Fibroblast of upper back skin (primary cell): Measurements from ENCODE around the gene CELF4.

Source experiments
- DNase-seq: peaks from one replicate; pipeline ENCODE4 v3.0.0-alpha.2; 2013

Gene CELF4

DNA sequence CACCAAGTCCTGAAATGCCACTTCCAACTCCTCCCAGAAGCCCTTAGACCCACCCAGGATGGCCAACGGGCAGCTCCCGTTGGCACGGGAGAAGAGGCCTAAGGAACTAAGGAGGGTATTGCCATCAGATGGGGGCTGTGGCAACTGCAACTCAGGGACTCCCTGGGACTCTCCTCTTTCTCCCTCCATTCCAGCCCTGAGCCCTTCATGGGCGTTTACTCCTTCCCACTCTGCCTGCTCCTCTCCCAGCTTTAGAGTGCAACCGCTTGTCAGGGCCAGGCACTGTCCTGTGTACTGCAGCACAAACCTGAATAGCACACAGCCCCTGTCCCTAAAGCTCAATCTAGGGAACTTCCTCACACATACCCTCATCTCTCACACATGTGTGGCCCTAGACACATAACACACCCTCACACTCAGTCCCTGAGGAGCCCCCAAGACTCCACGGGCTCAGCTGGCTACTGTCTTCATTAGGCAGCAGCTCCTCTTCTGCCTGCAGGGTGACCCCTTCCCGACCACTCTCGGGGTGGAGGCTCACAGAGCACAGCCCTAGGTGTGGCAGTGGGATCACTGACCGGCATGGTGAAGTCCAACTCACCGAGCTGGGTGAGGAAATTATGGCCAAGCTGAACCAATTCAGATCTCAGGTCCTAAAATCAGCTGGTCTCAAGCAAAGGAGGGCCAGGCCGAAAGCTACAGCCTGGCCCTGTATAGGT lies 316.3 kb downstream of the CELF4 start:
- DNase-seq: no peak

DNA sequence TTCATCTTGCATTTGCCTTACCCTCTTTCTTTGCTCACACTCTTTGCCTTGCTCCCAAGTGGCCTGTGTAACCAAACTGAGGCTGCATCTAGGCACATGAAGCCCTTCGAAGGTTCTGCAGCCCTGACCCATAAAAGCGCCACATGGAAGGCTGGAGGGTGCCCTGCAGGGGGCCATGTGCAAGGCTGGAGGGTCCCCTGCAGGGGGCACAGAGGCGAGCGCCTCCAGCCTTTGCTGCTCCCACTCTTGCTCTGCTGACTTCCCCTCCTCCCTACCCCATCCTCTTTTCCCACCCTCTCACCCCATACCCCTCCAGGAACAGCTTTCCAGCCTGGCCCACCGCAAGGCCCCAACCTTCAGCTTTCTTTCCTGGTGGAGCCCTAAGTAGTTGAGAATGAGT lies 317.3 kb downstream of the CELF4 start:
- DNase-seq: no peak

DNA sequence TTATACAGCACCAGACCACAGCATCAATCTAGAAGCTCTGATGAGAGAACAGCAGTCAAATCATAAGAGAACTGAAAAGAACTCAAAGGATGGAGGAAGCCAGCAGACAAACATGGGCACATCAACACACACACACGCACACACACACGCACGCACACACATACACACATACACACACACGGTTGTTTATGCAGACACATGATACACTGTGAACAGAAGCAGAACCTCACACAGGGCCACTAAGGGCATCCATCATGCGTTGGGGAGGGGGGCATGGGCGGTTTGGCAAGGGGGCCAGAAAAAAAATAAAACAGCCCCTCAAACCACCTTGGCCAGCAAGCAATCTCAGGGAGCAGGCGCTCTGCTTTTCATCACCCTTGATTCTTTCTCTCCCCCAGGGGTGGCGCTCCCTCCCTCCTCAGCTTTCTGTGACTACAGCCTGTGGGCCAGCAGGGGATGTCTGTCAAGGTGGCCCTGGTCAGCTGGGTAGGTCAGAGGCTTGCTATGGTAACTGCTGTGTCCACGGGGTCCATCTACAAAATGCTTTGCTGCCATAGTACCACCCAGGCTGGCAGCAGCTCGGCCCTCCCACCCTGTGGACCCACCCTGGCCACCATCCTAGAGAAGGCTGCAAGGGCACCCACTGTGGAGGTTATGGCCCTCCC lies 318.0 kb downstream of the CELF4 start:
- DNase-seq: no peak

DNA sequence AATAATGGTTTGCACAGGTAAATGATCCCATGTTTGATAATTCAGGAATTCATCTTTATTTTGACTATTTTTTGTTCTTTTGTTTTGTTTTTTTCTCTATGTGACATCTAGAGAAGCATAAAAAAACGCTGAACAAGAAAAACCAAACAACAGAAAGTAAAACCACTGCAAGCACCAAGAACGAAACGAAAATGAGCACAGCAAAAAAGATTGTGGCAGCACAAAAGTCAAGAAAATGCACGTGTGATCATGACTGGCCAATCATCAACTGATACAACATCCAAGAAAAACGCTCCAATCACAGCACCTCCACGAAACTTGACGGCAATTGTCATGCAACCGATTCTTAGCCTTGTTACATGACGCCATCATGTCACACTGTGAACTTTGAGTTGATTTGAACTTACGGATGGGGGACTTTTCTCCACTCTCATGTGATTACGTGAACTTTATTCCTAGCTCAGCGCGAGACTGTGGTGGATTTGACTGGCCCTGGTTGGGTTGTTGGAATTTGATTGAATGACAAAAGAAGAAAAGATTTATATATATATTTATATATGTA lies 318.7 kb downstream of the CELF4 start:
- DNase-seq: no peak

DNA sequence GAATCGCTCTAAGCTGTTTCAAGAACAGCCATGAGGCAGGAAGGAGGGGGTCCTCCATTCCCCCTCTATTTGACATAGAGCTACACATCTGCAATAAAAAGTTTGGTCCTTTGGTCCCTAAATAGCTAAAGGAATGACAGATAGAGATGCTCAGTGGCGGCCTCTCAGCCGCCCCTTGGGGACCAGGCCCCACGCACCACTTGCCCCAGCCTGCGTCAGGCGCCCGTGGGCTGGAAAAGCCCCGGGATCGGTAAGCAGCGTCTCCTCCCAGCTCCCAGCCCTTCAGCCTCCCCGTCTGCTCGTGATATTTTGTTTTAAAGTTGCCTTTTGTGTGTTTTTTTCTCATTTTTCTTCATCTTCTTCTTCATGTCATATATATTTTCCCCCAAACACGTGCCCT lies 321.0 kb downstream of the CELF4 start:
- no peak for DNase-seq

DNA sequence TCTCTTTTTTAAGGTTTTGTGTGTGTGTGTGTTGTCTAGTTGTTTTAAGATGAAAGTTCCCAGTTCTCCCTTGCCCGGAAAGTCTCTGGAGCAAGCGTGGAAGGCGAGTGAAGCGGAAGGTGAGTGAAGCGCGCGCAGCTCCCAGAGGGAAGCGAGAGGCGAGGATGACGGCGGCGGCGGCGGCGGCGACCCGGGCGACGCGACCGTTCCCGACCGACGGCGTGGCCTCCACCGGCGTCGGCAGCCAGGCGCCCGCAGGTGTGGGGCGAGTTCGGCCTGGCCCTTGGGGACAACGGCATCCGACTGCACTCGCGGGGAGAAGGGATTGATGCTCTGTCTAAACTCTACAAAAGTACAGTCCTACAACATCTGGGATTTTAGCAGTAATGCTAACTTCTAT lies 321.9 kb downstream of the CELF4 start:
- no peak for DNase-seq

DNA sequence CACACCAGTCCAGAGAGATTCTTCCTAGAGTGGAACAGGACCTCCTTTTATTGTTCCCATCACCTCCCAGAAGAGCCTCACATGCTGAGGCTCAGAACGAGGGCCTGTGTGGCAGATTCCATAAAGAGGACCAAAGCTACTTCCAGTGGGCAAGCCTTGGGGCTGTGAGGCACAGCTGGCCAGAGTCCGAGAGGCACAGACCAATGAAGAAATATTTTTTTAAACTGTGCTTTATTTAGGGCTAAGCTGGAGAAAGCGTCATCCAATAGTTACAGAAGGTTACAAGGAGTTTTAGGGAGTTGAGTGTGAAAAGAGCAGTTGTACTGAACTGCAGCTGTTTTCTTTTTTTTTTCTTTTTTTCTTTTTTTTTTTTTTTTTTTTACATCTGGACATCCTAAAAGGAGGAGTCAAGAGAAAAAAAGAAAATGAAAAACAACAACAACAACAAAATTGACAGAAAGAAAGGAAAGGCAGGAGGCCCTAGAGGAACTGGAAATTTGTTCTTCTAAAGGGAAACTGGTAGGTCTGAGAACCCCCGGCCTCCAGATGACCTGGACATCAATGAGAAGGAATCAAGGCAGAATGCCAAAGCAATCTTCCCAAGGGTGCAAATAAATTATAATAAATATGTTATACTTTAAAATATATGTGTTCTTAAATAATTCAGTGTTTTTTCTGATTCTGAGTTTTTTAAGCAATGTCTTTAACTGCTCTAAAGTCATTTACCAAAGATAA lies 322.6 kb downstream of the CELF4 start:
- no peak for DNase-seq

DNA sequence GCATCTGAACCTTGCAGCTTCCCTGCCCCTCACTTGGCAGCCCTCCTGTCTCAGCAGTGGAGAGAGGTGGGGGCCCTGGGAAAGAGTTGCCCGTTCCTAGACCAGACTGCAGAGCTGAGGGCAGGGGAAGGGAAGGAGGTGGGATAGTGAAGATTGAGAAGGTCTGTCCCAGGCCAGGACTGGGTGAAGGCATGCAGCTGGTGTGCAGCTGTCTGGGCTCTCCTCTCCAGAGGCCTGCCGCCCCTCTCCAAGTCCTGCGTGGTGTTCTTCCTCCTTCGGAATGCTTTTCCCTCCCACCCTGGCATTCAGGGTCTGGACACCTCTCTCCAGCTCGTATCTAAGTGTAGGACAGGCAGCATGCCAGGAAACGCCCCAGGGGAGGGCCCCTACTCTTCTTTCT lies 323.5 kb downstream of the CELF4 start:
- no peak for DNase-seq

DNA sequence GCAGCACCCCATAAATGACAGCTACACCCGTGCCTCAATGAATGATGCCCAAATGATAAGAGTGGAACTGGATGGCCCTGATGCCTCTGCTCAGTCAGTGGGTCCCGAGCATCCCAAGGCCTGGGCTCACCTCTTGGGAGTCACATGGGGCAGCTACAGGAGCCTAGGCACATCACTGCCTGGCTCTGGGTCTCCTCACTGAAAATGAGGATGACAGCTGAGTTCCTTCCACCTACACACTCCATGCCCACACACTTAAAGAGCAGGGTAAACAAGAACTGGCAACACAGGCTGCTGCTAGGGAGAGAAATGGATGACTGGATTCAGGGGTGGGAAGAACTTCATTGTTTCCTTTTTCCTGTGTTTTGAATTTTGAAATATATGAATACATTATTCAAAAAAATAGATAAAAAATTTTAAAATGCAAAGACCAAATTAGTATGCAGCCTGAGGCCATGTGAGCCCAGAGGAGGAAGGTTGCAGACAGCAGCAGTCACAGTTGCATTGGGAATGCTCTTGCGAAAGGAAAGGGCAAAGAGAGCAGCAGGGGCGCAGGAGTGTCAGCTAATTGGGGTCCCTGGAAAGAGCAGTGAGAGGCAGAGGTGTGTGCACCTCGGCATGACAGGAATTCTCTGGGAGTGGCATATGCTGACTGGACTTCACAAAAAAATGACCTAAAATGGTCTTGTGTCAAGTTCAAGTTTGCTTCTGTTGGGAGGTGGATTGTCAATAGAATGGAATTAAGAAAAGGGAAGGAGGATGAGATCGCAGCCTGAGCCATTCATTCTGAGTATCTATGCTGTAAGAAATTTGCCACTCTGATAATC lies 327.1 kb downstream of the CELF4 start:
- DNase-seq: no peak

DNA sequence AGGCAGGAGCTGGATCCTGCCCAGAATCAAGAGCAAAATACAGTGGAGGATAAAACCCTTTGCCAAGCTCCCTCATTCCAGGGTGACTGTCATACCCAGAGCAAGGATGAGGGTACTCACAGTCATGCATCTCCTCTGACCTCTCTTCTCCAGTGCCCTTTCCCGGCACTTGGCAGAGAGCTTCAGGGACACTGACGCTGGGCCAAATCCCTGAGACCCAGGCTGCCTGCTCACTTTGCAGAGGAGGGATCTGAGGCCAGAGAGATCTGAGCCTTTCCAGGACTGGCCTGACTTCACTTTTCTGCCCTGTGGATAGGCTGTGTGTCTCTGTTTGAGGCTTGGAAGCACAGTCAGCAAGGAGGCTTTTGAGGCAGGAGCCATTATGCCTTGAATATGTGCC lies 330.0 kb downstream of the CELF4 start:
- DNase-seq: no peak

DNA sequence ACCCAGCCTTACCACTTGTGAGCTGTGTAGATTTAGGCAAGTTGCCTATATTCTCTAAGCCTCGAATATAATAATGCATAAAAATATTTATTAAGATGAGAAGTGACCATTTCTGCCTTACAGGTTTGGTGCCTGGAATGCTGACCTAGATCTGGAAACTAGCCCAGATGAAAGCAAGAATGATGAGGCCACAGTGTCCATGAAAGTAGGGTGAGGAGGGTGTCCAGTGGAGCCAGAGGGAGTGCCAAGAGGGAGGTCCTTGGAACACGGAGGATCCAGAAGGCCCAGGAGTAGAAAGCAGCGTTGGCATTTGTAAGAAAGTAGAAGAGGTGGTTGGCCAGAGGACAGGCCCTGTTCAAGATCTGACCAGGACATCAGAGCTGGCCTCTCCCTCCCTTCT lies 334.3 kb downstream of the CELF4 start:
- no peak for DNase-seq

DNA sequence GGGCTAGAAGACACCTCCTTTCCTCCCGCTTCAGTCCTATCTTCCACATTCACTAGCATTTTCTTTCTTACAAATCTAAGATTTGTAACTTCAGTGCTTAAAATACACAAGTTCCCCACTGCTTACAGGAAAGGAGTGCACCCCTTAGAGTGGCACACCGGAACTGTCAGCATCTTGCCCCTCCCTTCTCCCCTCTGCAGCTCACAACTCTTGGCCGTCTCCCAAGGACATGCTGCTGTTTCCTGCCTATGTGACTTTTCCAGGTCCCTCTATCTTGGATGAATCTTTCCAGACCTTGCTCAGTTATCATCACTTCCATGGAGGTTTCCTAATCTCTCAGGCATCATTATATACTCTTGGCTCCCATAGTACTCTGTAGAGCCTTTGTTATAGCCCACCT lies 334.8 kb downstream of the CELF4 start:
- DNase-seq: no peak

DNA sequence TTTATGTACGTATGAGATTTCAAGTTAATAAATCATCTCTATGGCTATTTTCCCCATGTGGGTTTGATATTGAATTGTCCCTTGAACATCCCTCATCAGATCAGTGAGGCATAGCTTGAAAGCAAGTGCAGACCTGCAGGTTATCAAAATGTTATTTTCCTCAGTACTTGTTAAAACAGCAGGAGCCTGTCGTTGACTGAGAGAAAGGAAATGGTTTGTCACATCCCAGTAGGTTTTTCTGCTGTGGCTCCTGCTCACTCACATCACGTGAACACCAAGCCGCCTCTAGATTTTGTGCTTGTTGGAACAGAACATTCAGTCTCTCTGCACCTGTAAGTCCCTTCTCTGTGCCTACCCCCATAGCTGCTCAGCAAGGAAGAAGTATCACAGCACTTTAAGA lies 340.3 kb downstream of the CELF4 start:
- DNase-seq: no peak

DNA sequence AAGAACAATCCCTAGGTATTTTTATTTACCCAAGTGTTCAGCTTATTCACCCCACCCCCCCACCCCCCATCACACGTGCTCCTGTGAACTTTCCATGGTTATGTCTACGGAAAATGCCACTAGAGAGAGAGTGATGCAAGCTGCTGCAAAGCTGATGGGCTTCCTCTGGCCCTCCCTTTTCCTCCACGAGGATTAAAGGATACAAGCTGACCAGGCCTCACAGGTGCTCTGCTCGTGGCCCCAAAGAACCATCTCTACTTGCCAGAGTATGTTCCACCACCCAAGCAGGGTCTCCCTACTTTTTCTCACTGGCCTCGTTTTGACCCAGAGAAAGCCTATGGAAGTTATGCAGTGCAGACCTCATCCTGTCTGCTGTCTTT lies 342.6 kb downstream of the CELF4 start:
- peak; percentile 21 for DNase-seq

DNA sequence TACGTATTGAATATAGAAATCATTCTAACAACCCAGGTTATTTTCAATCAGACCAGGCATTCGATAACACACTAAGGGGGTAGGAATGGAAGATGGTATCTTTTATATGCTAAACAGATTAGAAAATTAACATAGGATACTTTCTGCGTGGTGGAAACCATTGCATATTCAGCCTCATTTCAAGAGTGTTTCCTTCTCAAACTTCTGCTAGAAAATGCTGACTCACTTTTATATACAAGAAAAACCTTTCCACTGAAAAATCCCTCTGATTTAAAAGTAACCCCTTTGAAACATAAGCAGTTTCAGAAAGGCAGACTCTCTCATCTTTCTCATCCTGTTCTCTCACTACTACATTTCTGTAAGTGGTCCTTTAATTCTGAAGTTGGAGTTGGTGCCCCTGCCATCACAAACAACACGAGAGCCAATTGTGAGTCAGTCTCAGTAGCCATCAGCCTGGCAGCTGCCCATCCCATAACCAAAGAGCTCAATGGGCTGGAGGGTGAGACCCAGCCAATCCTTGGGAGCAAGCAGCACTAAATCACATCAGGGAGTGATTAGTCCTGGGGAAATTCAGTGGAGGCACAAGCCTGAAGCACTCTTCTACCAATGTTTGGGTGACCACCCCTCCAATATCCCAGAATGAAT lies 343.1 kb downstream of the CELF4 start:
- peak; percentile 5 for DNase-seq

DNA sequence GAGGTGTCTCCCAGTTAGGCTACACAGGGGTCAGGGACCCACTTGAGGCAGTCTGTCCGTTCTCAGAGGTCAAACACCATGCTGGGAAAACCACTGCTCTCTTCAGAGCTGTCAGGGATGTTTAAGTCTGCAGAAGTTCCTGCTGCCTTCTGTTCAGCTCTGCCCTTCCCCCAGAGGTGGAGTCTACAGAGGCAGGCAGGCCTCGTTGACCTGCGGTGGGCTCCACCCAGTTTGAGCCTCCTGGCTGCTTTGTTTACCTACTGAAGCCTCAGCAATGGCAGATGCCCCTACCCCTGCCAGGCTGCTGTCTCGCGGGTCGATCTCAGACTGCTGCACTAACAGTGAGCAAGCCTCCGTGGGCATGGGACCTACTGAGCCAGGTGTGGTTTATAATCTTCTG lies 346.3 kb downstream of the CELF4 start:
- DNase-seq: no peak

DNA sequence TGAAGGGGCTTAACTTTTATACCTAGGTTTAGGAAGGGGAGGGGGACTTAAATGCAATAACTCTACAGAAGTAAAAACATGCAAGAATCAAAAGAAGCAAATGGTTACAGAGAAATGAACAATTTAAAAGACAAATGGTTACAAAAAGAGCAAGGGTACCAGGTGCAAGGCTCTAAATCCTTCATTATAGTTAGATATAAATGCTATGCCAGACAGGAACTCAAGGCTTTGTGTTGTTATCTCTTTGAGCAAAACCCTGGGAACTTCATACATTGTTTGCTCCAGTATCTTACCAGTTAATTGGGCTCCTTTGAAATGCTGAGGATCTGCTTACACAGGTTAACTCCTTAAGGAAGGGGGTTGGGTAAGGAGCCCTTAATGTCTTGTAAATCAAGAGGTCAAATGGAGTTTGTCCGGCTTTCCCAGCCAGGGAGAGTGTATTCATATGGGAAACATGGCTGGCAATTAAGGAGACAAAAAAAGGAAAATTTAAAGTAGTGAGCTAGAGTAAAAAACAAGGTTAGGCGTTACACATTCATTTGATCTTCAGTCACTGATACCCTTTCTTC lies 347.5 kb downstream of the CELF4 start:
- no peak for DNase-seq

DNA sequence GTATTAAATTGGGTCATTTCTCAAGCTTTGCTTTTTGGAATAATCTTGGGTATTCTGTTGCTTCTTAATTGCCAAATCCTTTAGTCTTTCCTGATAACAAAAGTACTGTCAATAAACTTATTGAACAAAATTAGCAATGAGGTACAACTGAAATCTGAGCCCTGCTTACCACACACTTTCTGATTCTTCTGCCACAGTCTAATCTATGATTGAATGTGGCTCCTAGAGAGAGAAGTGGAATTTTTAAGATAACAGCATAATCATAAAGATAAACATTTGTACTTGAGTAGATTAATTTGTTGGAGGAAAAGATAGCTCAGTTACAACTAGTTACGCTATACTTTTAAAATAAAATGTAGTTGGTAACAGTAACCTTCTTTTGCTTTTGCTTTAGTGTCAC lies 354.8 kb downstream of the CELF4 start:
- DNase-seq: no peak

DNA sequence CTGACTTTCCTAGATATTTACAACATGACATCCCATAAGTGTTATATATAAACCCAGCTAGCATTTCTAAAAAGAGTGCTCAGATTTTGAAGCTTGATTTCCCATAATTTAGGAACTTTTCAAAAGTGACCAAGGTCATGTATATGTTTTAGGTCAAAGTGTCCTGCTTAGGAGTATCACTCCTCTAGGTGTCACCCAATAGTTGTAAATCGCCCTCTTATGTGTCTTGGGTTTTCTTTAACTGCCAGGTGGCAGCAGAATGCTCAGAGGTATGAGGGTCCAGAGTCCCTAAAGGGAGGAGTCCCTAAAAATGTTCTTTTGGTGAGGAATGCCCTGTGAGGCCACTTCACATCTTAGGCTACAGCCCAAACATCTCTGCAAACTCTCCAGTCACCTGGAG lies 358.3 kb downstream of the CELF4 start:
- no peak for DNase-seq

DNA sequence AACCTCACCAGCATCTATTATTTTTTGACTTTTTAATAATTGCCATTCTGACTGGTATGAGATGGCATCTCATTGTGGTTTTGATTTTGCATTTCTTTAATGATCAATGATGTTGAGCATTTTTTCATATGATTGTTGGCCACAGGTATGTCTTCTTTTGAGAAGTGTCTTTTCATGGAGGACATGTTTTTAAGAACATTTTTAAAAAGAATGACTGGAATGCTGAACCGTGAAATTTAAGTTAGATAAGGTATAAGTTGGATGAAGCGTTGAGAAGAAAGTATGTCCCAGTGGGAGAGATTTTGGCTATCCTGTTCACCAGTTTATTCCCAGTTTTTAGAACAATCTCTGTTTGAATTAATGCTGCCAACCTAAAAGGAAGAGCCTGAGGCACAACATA lies 365.9 kb downstream of the CELF4 start:
- peak; percentile 14 for DNase-seq
